ENCODE data around the gene DNM3. TPM values are rescaled to one million over a fixed set of nuclear protein-coding genes. Genes with fewer than 3 reads are reported as not detected.

Gene DNM3
- total and polyA plus RNA-seq, 9 of the 15 experiments (the other 6 are each of a cell fraction or from before 2014, with no cell fraction given), result 0.08 to 0.36 (median 0.22) TPM; not detected in 1

DNA sequence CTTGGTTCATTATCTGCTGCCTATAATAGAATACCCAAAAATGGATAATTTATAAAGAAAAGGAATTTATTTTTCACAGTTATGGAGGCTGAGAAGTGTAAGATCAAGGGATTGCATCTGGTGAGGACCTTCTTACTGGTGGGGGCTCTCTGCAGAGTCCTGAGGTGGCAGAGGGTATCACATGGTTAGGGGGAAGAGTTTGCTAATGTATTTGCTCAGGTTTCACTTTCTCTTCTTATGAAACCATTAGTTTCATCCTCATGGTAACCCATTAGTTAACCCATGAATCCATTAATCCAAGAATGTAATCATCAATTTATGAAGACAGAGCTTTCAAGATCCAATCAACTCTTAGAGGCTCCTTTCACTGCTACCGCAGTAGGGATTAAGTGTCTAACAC lies 120.6 kb downstream of the DNM3 start:
- TF ChIP-seq CBX2 (IDR thresholded peaks at IDR 0.05; ENCODE audit: insufficient read depth, low read length, poor library complexity, severe bottlenecking) (no peak), ZSCAN29 (IDR thresholded peaks at IDR 0.05) (no peak), BRF1 (IDR thresholded peaks at IDR 0.05; ENCODE audit: borderline replicate concordance, extremely low read depth, insufficient read length) (no peak), ZFP1 (CRISPR knock-in tag; IDR thresholded peaks at IDR 0.05) (no peak), MCM7 (IDR thresholded peaks at IDR 0.05) (no peak), ZNF282 (CRISPR knock-in tag; IDR thresholded peaks at IDR 0.05) (no peak), RBM22 (IDR thresholded peaks at IDR 0.05; ENCODE audit: low read depth, low read length, poor library complexity, severe bottlenecking) (no peak), THRAP3 (IDR thresholded peaks at IDR 0.05; ENCODE audit: borderline replicate concordance) (no peak), HES1 (IDR thresholded peaks at IDR 0.05; ENCODE audit: low read depth) (no peak), ZNF707 (CRISPR knock-in tag; conservative IDR thresholded peaks at IDR 0.05) (no peak), DACH1 (IDR thresholded peaks at IDR 0.05; ENCODE audit: partially characterized antibody) (no peak), CHD2 (IDR thresholded peaks at IDR 0.05; ENCODE audit: low read depth, low read length) (no peak), E2F3 (CRISPR knock-in tag; IDR thresholded peaks at IDR 0.05) (no peak), ZNF766 (CRISPR knock-in tag; conservative IDR thresholded peaks at IDR 0.05) (no peak)
- TF ChIP-seq, protein P1, sequence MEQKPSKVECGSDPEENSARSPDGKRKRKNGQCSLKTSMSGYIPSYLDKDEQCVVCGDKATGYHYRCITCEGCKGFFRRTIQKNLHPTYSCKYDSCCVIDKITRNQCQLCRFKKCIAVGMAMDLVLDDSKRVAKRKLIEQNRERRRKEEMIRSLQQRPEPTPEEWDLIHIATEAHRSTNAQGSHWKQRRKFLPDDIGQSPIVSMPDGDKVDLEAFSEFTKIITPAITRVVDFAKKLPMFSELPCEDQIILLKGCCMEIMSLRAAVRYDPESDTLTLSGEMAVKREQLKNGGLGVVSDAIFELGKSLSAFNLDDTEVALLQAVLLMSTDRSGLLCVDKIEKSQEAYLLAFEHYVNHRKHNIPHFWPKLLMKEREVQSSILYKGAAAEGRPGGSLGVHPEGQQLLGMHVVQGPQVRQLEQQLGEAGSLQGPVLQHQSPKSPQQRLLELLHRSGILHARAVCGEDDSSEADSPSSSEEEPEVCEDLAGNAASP (IDR thresholded peaks at IDR 0.05), result no peak
- TF ChIP-seq, protein P2, sequence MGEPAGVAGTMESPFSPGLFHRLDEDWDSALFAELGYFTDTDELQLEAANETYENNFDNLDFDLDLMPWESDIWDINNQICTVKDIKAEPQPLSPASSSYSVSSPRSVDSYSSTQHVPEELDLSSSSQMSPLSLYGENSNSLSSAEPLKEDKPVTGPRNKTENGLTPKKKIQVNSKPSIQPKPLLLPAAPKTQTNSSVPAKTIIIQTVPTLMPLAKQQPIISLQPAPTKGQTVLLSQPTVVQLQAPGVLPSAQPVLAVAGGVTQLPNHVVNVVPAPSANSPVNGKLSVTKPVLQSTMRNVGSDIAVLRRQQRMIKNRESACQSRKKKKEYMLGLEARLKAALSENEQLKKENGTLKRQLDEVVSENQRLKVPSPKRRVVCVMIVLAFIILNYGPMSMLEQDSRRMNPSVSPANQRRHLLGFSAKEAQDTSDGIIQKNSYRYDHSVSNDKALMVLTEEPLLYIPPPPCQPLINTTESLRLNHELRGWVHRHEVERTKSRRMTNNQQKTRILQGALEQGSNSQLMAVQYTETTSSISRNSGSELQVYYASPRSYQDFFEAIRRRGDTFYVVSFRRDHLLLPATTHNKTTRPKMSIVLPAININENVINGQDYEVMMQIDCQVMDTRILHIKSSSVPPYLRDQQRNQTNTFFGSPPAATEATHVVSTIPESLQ (CRISPR knock-in tag; IDR thresholded peaks at IDR 0.05), result no peak
- TF ChIP-seq, protein P3, sequence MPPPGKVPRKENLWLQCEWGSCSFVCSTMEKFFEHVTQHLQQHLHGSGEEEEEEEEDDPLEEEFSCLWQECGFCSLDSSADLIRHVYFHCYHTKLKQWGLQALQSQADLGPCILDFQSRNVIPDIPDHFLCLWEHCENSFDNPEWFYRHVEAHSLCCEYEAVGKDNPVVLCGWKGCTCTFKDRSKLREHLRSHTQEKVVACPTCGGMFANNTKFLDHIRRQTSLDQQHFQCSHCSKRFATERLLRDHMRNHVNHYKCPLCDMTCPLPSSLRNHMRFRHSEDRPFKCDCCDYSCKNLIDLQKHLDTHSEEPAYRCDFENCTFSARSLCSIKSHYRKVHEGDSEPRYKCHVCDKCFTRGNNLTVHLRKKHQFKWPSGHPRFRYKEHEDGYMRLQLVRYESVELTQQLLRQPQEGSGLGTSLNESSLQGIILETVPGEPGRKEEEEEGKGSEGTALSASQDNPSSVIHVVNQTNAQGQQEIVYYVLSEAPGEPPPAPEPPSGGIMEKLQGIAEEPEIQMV (tag; conservative IDR thresholded peaks at IDR 0.05; ENCODE audit: low read depth), result no peak
- Histone ChIP-seq H3K4me1 (replicated peaks in 1 of 2; ENCODE audit: control insufficient read depth in 2 of 2, insufficient read depth in 2 of 2, low read length in 2 of 2) (no peaks in the 10 kb centered on the region), H4K20me1 (replicated peaks; ENCODE audit: control insufficient read depth, insufficient read depth, low read length) (no peaks in the 10 kb centered on the region), H3K79me2 (ENCODE audit: control insufficient read depth, insufficient read depth, low read length) (no peaks in the 10 kb centered on the region), H3K9me1 (ENCODE audit: control insufficient read depth, insufficient read depth, low read length) (no peaks in the 10 kb centered on the region), H3K9me3 (replicated peaks; ENCODE audit: control insufficient read depth, insufficient read depth, low read depth, low read length) (no peaks in the 10 kb centered on the region), H3K4me3 (no peak overlapping the region), H2AFZ (ENCODE audit: low read depth, low read length) (no peak overlapping the region), H3K4me2 (ENCODE audit: insufficient read depth, low read length) (no peak overlapping the region), H3K27ac (ENCODE audit: extremely low read depth, low read depth, low read length) (no peak overlapping the region), H3K9ac (ENCODE audit: insufficient read depth in 1 of 2, low read depth in 2 of 2, low read length in 2 of 2) (no peak overlapping the region), H3K36me3 (ENCODE audit: control insufficient read depth, insufficient read depth, low read length) (no peaks in the 10 kb centered on the region), H3K27me3 (ENCODE audit: control insufficient read depth in 2 of 2, insufficient read depth in 2 of 2, low read length in 2 of 2) (no peaks in the 10 kb centered on the region)
- WGBS (ENCODE audit: insufficient coverage, low coverage, missing lambda C conversion rate), result 0% methylated on average over 1 of the region's 1 CpG
- intact Hi-C loops (cut with micrococcal nuclease), result no loop called here
- FAIRE-seq (no peak), DNase-seq (ENCODE audit: extremely low read depth in 1 of 4, low spot score in 3 of 4) (no peak), ATAC-seq (no peak)
- CTCF ChIA-PET (ENCODE audit: low intra/inter-chr PET ratio), result no interaction called here
- POLR2A ChIA-PET, result no interaction called here
- no TSS peak for BruUV-seq (replicated peaks)
- in situ Hi-C loops (cut with MboI), result no loop called here
